Measurements from ENCODE around the gene EPHB6.

DNA sequence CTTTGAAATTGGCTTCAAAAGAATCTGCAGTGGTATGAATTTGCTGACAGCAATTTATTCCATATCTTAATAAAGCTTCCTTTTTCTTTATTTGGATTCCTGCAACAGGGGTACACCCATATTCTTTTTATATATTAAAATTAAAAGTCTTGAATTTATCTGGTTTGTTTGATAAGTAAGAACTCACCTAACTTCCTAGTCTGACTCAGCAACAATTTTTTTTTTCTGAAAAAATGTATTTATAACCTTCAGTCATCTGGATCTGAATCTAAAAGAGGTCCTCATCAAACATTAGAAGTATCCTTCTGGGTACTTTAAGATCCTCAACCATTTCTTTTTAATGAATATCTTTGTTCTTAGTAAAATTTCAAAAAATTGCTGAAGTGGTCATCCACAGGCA lies 4.5 kb downstream of the EPHB6 start:
- TF ChIP-seq, protein P1, sequence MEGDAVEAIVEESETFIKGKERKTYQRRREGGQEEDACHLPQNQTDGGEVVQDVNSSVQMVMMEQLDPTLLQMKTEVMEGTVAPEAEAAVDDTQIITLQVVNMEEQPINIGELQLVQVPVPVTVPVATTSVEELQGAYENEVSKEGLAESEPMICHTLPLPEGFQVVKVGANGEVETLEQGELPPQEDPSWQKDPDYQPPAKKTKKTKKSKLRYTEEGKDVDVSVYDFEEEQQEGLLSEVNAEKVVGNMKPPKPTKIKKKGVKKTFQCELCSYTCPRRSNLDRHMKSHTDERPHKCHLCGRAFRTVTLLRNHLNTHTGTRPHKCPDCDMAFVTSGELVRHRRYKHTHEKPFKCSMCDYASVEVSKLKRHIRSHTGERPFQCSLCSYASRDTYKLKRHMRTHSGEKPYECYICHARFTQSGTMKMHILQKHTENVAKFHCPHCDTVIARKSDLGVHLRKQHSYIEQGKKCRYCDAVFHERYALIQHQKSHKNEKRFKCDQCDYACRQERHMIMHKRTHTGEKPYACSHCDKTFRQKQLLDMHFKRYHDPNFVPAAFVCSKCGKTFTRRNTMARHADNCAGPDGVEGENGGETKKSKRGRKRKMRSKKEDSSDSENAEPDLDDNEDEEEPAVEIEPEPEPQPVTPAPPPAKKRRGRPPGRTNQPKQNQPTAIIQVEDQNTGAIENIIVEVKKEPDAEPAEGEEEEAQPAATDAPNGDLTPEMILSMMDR (IDR thresholded peaks at IDR 0.05), result no peak
- no peak for TF ChIP-seq POLR2A (IDR thresholded peaks at IDR 0.05)

Data from lower leg skin (tissue), 3 donors.